H1 (cell line): ENCODE data around the gene ALKBH3. TPM values are rescaled to one million over a fixed set of nuclear protein-coding genes. Genes with fewer than 3 reads are reported as not detected.

Experiments used
- CTCF ChIA-PET: fragments of 300-600 bp; sonication (Branson Sonifier 250); formaldehyde crosslinking; loops from one replicate; lab custom pipeline; 2021; ENCODE audit not compliant: partially characterized antibody; lab: Charles Lee
- POLR2A ChIA-PET: fragments of 300-600 bp; sonication (Branson Sonifier 250); formaldehyde crosslinking; loops from one replicate; lab custom pipeline; 2021; ENCODE audit warnings: inconsistent platforms; ENCODE audit not compliant: partially characterized antibody; lab: Charles Lee
- DNase-seq, 2 experiments: peaks; one replicate each; pipeline versions ENCODE4 v3.0.0 to v3.0.0-alpha.2; 2010 to 2022; ENCODE audit warnings: low spot score in 2 of 2, low read depth in 1 of 2, mixed read lengths in 1 of 2
- FAIRE-seq: peaks from 2 replicates; lab custom pipeline; 2011; peaks lifted over from hg19 to GRCh38; lab: Jason Lieb, UNC
- H2AFZ ChIP-seq: 2 replicates; pipeline ENCODE4 v1.8.1; 2012; ENCODE audit warnings: low read length, inconsistent platforms
- H2AK5ac ChIP-seq: 2 replicates; pipeline ENCODE4 v1.6.1; 2013; ENCODE audit warnings: low read depth, low read length
- H2BK120ac ChIP-seq: replicated peaks from 2 replicates; pipeline ENCODE3; 2013; ENCODE audit warnings: low read depth, low read length, inconsistent platforms
- H2BK12ac ChIP-seq: 2 replicates; pipeline ENCODE4 v1.6.1; 2013; ENCODE audit warnings: low read depth, low read length
- H2BK15ac ChIP-seq: 2 replicates; pipeline ENCODE4 v1.6.1; 2013; ENCODE audit warnings: low read length
- H2BK20ac ChIP-seq: 2 replicates; pipeline ENCODE4 v1.6.1; 2013; ENCODE audit warnings: low read length
- H2BK5ac ChIP-seq: 2 replicates; pipeline ENCODE4 v1.6.1; 2013; ENCODE audit warnings: low read depth, low read length
- H3K14ac ChIP-seq: 2 replicates; pipeline ENCODE4 v1.6.1; 2013; ENCODE audit warnings: inconsistent platforms; ENCODE audit not compliant: insufficient read length
- H3K18ac ChIP-seq: 2 replicates; pipeline ENCODE4 v1.6.1; 2013; ENCODE audit warnings: low read length; ENCODE audit errors: extremely low read depth
- H3K23ac ChIP-seq: 2 replicates; pipeline ENCODE4 v1.6.1; 2013; ENCODE audit warnings: inconsistent platforms; ENCODE audit not compliant: insufficient read length
- H3K23me2 ChIP-seq: 2 replicates; pipeline ENCODE4 v1.6.1; 2013; ENCODE audit warnings: low read depth, low read length
- H3K27ac ChIP-seq: 2 replicates; pipeline ENCODE4 v1.6.1; 2011; ENCODE audit warnings: low read depth, low read length, inconsistent platforms
- H3K27me3 ChIP-seq, 4 experiments: replicated peaks in 1 of 4; 1 replicate in 1 of 4; 2 replicates in 3 of 4; pipeline versions ENCODE4 v1.6.1 to v1.8.1; 2011 to 2013; ENCODE audit warnings: low read length in 3 of 4, mild to moderate bottlenecking in 3 of 4, inconsistent platforms in 2 of 4, mixed read lengths in 2 of 4, moderate library complexity in 1 of 4; ENCODE audit not compliant: control insufficient read depth in 3 of 4, insufficient read depth in 3 of 4; ENCODE audit errors: extremely low read depth in 1 of 4
- H3K36me3 ChIP-seq, 4 experiments: 2 replicates each; pipeline versions ENCODE4 v1.6.1 to v1.8.1; 2011 to 2013; ENCODE audit warnings: mild to moderate bottlenecking in 4 of 4, low read length in 3 of 4, moderate library complexity in 2 of 4, control low read depth in 1 of 4, inconsistent platforms in 1 of 4; ENCODE audit not compliant: insufficient read depth in 4 of 4, control insufficient read depth in 2 of 4
- H3K4ac ChIP-seq: replicated peaks from 2 replicates; pipeline ENCODE3; 2013; ENCODE audit warnings: low read length, low read depth, mixed read lengths, inconsistent platforms; ENCODE audit not compliant: insufficient read length
- H3K4me1 ChIP-seq, 4 experiments: replicated peaks in 1 of 4; 1 replicate in 1 of 4; 2 replicates in 3 of 4; pipeline versions ENCODE4 v1.6.1 to v1.8.1; 2011 to 2013; ENCODE audit warnings: low read length in 3 of 4, inconsistent platforms in 2 of 4, mixed read lengths in 1 of 4; ENCODE audit not compliant: insufficient read depth in 4 of 4, control insufficient read depth in 3 of 4
- H3K4me2 ChIP-seq, 2 experiments: 2 replicates each; pipeline versions ENCODE4 v1.6.1 to v1.8.1; 2011 to 2013; ENCODE audit warnings: low read depth in 2 of 2, low read length in 2 of 2, control low read depth in 1 of 2, inconsistent platforms in 1 of 2, mild to moderate bottlenecking in 1 of 2; ENCODE audit not compliant: insufficient read depth in 1 of 2
- H3K4me3 ChIP-seq, 4 experiments: fragments of 200-600, 300-600 bp in 1 of 4; sonication (generic), shearing (Covaris generic), sonication (Bioruptor Twin) in 1 of 4; 2 replicates each; pipeline versions ENCODE4 v1.5.1 to v1.8.1; 2011 to 2016; ENCODE audit warnings: low read length in 4 of 4, low read depth in 3 of 4, control low read depth in 2 of 4, inconsistent platforms in 2 of 4, mild to moderate bottlenecking in 2 of 4, mixed read lengths in 1 of 4, moderate library complexity in 1 of 4; ENCODE audit not compliant: insufficient read depth in 2 of 4; ENCODE audit errors: extremely low read depth in 1 of 4
- H3K56ac ChIP-seq: replicated peaks from 2 replicates; pipeline ENCODE3; 2013; ENCODE audit warnings: low read depth, mild to moderate bottlenecking, mixed read lengths, low read length, inconsistent platforms; ENCODE audit not compliant: insufficient read length
- H3K79me1 ChIP-seq: 2 replicates; pipeline ENCODE4 v1.6.1; 2013; ENCODE audit warnings: low read depth, low read length, control low read depth
- H3K79me2 ChIP-seq, 2 experiments: 2 replicates each; pipeline versions ENCODE4 v1.6.1 to v1.8.1; 2012 to 2013; ENCODE audit warnings: low read length in 2 of 2, mild to moderate bottlenecking in 2 of 2, inconsistent platforms in 1 of 2; ENCODE audit not compliant: insufficient read depth in 2 of 2, control insufficient read depth in 1 of 2
- H3K9ac ChIP-seq, 4 experiments: replicated peaks in 1 of 4; 1 replicate in 1 of 4; 2 replicates in 3 of 4; pipeline versions ENCODE4 v1.6.1 to v1.8.1; 2011 to 2013; ENCODE audit warnings: low read depth in 3 of 4, low read length in 3 of 4, control low read depth in 2 of 4, mild to moderate bottlenecking in 2 of 4, moderate library complexity in 2 of 4, inconsistent platforms in 1 of 4; ENCODE audit errors: extremely low read depth in 1 of 4
- H3K9me3 ChIP-seq, 2 experiments: 2 replicates each; pipeline versions ENCODE4 v1.6.1 to v1.8.1; 2012 to 2013; ENCODE audit warnings: mild to moderate bottlenecking in 2 of 2, moderate library complexity in 2 of 2, control low read depth in 1 of 2, inconsistent platforms in 1 of 2, low read depth in 1 of 2, low read length in 1 of 2, mixed read lengths in 1 of 2; ENCODE audit not compliant: insufficient read depth in 2 of 2
- H4K20me1 ChIP-seq, 2 experiments: replicated peaks in 1 of 2; 2 replicates each; pipeline versions ENCODE3 to v1.8.1; 2011 to 2013; ENCODE audit warnings: inconsistent platforms in 2 of 2, low read length in 2 of 2, mild to moderate bottlenecking in 1 of 2; ENCODE audit not compliant: insufficient read depth in 2 of 2, control insufficient read depth in 1 of 2
- H4K5ac ChIP-seq: 2 replicates; pipeline ENCODE4 v1.6.1; 2013; ENCODE audit warnings: low read length, low read depth, mixed read lengths, inconsistent platforms; ENCODE audit not compliant: insufficient read length
- H4K8ac ChIP-seq: 2 replicates; pipeline ENCODE4 v1.8.0; 2013; ENCODE audit warnings: mild to moderate bottlenecking, moderate library complexity, low read length, inconsistent platforms; ENCODE audit not compliant: insufficient read depth; ENCODE audit errors: extremely low read depth
- H4K91ac ChIP-seq: replicated peaks from 2 replicates; pipeline ENCODE3; 2013; ENCODE audit warnings: low read length, mixed read lengths, inconsistent platforms; ENCODE audit not compliant: insufficient read length
- ASH2L ChIP-seq: fragments of 200-600, 300-600 bp; sonication (generic); IDR thresholded peaks from one replicate; pipeline ENCODE4 v1.7.1; 2017; ENCODE audit warnings: low read length
- BCL11A ChIP-seq, 2 experiments: IDR thresholded peaks; one replicate each; pipeline ENCODE4 v1.6.1; 2011; ENCODE audit warnings: low read depth in 2 of 2, low read length in 2 of 2, mild to moderate bottlenecking in 2 of 2
- CREB1 ChIP-seq: IDR thresholded peaks from 2 replicates; pipeline ENCODE4 v1.6.1; 2012; ENCODE audit warnings: inconsistent platforms
- EP300 ChIP-seq, 2 experiments: IDR thresholded peaks; 1 replicate in 1 of 2; 2 replicates in 1 of 2; pipeline ENCODE4 v1.6.1; 2011 to 2012; ENCODE audit warnings: low read depth in 2 of 2, low read length in 2 of 2, mild to moderate bottlenecking in 2 of 2, borderline replicate concordance in 1 of 2, inconsistent platforms in 1 of 2, moderate library complexity in 1 of 2
- JUN ChIP-seq: IDR thresholded peaks from 2 replicates; pipeline ENCODE4 v1.6.1; 2011; ENCODE audit warnings: low read depth, mild to moderate bottlenecking, improper control_type of control experiment, low read length
- KDM1A ChIP-seq: fragments of 200-600, 300-600 bp; sonication (generic); IDR thresholded peaks from 2 replicates; pipeline ENCODE4 v1.7.1; 2016; ENCODE audit warnings: mild to moderate bottlenecking, low read length, borderline replicate concordance
- RNF2 ChIP-seq: fragments of 200-900, 300-1000 bp; sonication (generic); IDR thresholded peaks from 2 replicates; pipeline ENCODE4 v1.7.1; 2016; ENCODE audit warnings: borderline replicate concordance, low read depth, mild to moderate bottlenecking, antibody characterized with exemption, low read length; ENCODE audit not compliant: poor library complexity, severe bottlenecking; ENCODE audit errors: missing control alignments
- TCF12 ChIP-seq: IDR thresholded peaks from 2 replicates; pipeline ENCODE4 v1.6.1; 2011; ENCODE audit warnings: low read depth, mild to moderate bottlenecking, low read length
- TEAD4 ChIP-seq: IDR thresholded peaks from 2 replicates; pipeline ENCODE4 v1.6.1; 2012; ENCODE audit warnings: low read depth, low read length, inconsistent platforms, mixed read lengths
- USF2 ChIP-seq: IDR thresholded peaks from 2 replicates; pipeline ENCODE4 v1.6.1; 2011; ENCODE audit warnings: low read length, improper control_type of control experiment
- WGBS, 2 experiments: shearing (Covaris generic) in 1 of 2; methylation state at CpG; one replicate each; pipeline versions ENCODE4 v1.1.6 to v1.1.7; 2013 to 2015; ENCODE audit warnings: low lambda C conversion rate in 2 of 2, mixed read lengths in 2 of 2, inconsistent platforms in 1 of 2, low coverage in 1 of 2, missing lambda C conversion rate in 1 of 2; ENCODE audit not compliant: insufficient replicate concordance in 2 of 2, insufficient coverage in 1 of 2, insufficient read length in 1 of 2; ENCODE audit errors: extremely low coverage in 1 of 2, missing lambda C conversion rate in 1 of 2; 5-methylcytosine and 5-hydroxymethylcytosine counted together
- polyA plus RNA-seq, 7 experiments: library from polyadenylated mRNA; depleted of rRNA in 3 of 7; stranded (reverse) in 5 of 7; unstranded in 2 of 7; fragments of >200 nt in 5 of 7; fragments of 200-250 nt in 2 of 7; gene quantifications; 1 replicate in 5 of 7; 2 replicates in 1 of 7; 4 replicates in 1 of 7; pipeline versions ENCODE4 v1.2.1 to v1.2.3, GENCODE V29; 2011 to 2013; ENCODE audit warnings: missing spikeins in 2 of 7, mixed read lengths in 2 of 7
- total RNA-seq: library from RNA; stranded (reverse); fragmentation: NEBNext Ultra II Directional; extraction: Animal tissue kit (Norgen Biotek cat#: 25700); gene quantifications from 2 replicates; pipeline ENCODE4 v1.2.1, GENCODE V29; 2021

Gene ALKBH3
- total and polyA plus RNA-seq, 2 of the 8 experiments (the other 6 are each of a cell fraction or from before 2014, with no cell fraction given) = 10.5 to 11.4 TPM

- Histone ChIP-seq H4K91ac (no peak overlapping the region), H3K56ac (no peak overlapping the region), H2BK120ac (no peak overlapping the region), H3K9me3 (no peaks in the 10 kb centered on the region), H3K4me3 (no peak overlapping the region), H3K4me1 (no peaks in the 10 kb centered on the region), H3K27me3 (peaks cover 1 to 9% (median 2%) of the 10 kb centered on the region in 4 experiments; a peak in 3 of 7 replicates), H2BK15ac (no peak overlapping the region), H3K23ac (peak overlapping the region; percentile 12), H3K79me2 (no peaks in the 10 kb centered on the region), H3K27ac (no peak overlapping the region), H3K4me2 (no peak overlapping the region), H3K9ac (no peak overlapping the region), H2BK12ac (no peak overlapping the region), H3K18ac (no peak overlapping the region), H3K23me2 (no peaks in the 10 kb centered on the region), H3K14ac (no peak overlapping the region), H3K36me3 (no peaks in the 10 kb centered on the region), H2AFZ (no peak overlapping the region), H4K20me1 (no peaks in the 10 kb centered on the region), H3K79me1 (no peaks in the 10 kb centered on the region), H2BK20ac (no peak overlapping the region), H4K5ac (no peak overlapping the region), H3K4ac (no peak overlapping the region), H4K8ac (no peak overlapping the region), H2AK5ac (no peak overlapping the region), H2BK5ac (no peak overlapping the region)
- WGBS, 2 experiments = 76% methylated on average over 2 of the region's 2 CpGs; no CpG with 5 or more reads in 1 of the 2 experiments
- DNase-seq (no peak), FAIRE-seq (no peak)
- no peak for TF ChIP-seq JUN
- TF ChIP-seq RNF2 = no peak
- TF ChIP-seq EP300 (IDR thresholded peaks at IDR 0.05; ENCODE audit: borderline replicate concordance in 1 of 2, low read depth in 2 of 2, low read length in 2 of 2) = no peak
- no peak for TF ChIP-seq CREB1
- TF ChIP-seq USF2 = no peak
- no peak for TF ChIP-seq TCF12
- TF ChIP-seq BCL11A (IDR thresholded peaks at IDR 0.05; ENCODE audit: low read depth in 2 of 2, low read length in 2 of 2) = no peak
- no peak for TF ChIP-seq KDM1A
- no peak for TF ChIP-seq TEAD4
- TF ChIP-seq ASH2L = no peak
- ChIA-PET CTCF (interaction anchor here (1.2 to 3.4 kb wide), 2 partner anchors 19 to 45 kb away, joined by 5 to 13 read pairs; no protein-coding TSS in a partner anchor), POLR2A (no interaction called here)
These were observed 9.6 kb upstream of the ALKBH3 start for GRCh38 chr11:43871051-43871450.
